ENCODE data around the gene RPN2.

Gene RPN2

DNA sequence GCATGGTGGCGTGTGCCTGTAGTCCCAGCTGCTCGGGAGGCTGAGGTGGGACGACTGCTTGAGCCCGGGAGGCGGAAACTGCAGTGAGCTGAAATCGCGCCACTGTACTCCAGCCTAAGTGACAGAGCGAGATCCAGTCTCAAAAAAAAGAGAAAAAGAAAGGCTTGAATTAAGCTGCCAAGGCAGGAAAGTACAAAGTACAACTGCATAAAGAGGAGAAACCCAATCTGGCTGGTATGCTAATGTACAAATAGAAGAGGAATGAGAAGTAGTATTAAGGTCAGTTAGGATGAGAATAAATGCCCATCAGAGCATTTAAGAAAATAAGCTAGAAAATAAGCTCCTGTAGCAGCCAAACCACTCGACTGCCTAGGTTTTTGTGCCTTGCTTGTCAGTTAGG lies 23.1 kb upstream of the RPN2 start:
- no peak for DNase-seq
- H3K27me3 ChIP-seq (ENCODE audit: insufficient read depth, low read depth, severe bottlenecking), result no peaks in the 10 kb centered on the region
- TF ChIP-seq CTCF (IDR thresholded peaks at IDR 0.05; ENCODE audit: low read depth, low read length), result no peak
- no peaks in the 10 kb centered on the region for H3K9me3 ChIP-seq (ENCODE audit: severe bottlenecking)
- no peak overlapping the region for H3K4me3 ChIP-seq (ENCODE audit: low read depth, low read length)
- peak overlapping the region; percentile 45 for H3K27ac ChIP-seq
- peaks cover 3% of the 10 kb centered on the region; the same call in 1 of the 2 replicates for H3K36me3 ChIP-seq

- Histone ChIP-seq H3K4me3 (ENCODE audit: low read depth, low read length) (no peak overlapping the region), H3K27me3 (ENCODE audit: insufficient read depth, low read depth, severe bottlenecking) (no peaks in the 10 kb centered on the region), H3K9me3 (ENCODE audit: severe bottlenecking) (no peaks in the 10 kb centered on the region), H3K27ac (no peak overlapping the region), H3K36me3 (no peaks in the 10 kb centered on the region)
- no peak for DNase-seq
- no peak for TF ChIP-seq CTCF (IDR thresholded peaks at IDR 0.05; ENCODE audit: low read depth, low read length)
These were observed 20.9 kb upstream of the RPN2 start for GRCh38 chr20:37158248-37158647.

- no peak for TF ChIP-seq CTCF (IDR thresholded peaks at IDR 0.05; ENCODE audit: low read depth, low read length)
- Histone ChIP-seq H3K9me3 (ENCODE audit: severe bottlenecking) (no peaks in the 10 kb centered on the region), H3K27ac (peak overlapping the region; percentile 1), H3K4me3 (ENCODE audit: low read depth, low read length) (no peak overlapping the region), H3K36me3 (no peaks in the 10 kb centered on the region), H3K27me3 (ENCODE audit: insufficient read depth, low read depth, severe bottlenecking) (no peaks in the 10 kb centered on the region)
- DNase-seq, result peak; percentile 74
These were observed 18.4 kb upstream of the RPN2 start for GRCh38 chr20:37160683-37161082.

- no peak for DNase-seq
- no peaks in the 10 kb centered on the region for H3K9me3 ChIP-seq (ENCODE audit: severe bottlenecking)
- no peak overlapping the region for H3K4me3 ChIP-seq (ENCODE audit: low read depth, low read length)
- no peaks in the 10 kb centered on the region for H3K27me3 ChIP-seq (ENCODE audit: insufficient read depth, low read depth, severe bottlenecking)
- no peak overlapping the region for H3K27ac ChIP-seq
- H3K36me3 ChIP-seq, result no peaks in the 10 kb centered on the region
- no peak for TF ChIP-seq CTCF (IDR thresholded peaks at IDR 0.05; ENCODE audit: low read depth, low read length)
These were observed 17.1 kb upstream of the RPN2 start for GRCh38 chr20:37161830-37162549.

- Histone ChIP-seq H3K4me3 (ENCODE audit: low read depth, low read length) (no peak overlapping the region), H3K27ac (no peak overlapping the region), H3K9me3 (ENCODE audit: severe bottlenecking) (no peaks in the 10 kb centered on the region), H3K36me3 (no peaks in the 10 kb centered on the region), H3K27me3 (ENCODE audit: insufficient read depth, low read depth, severe bottlenecking) (no peaks in the 10 kb centered on the region)
- TF ChIP-seq CTCF (IDR thresholded peaks at IDR 0.05; ENCODE audit: low read depth, low read length), result no peak
- no peak for DNase-seq
These were observed 16.5 kb upstream of the RPN2 start for GRCh38 chr20:37162646-37163045.

Data from WERI-Rb-1 (cell line).